K562 (cell line): ENCODE data around the gene HNRNPM. TPM values are rescaled to one million over a fixed set of nuclear protein-coding genes. Genes with fewer than 3 reads are reported as not detected.

Experiments used
- ATAC-seq: fragments of 200-7000 bp; cut with Tn5 transposase; 3 replicates; pipeline ENCODE4 v1.9.1; 2020; ENCODE audit warnings: moderate library complexity
- BruUV-seq: library from RNA; stranded (reverse); fragments of 400-500 nt; replicated peaks from 2 replicates; lab custom pipeline; 2021; lab: Mats Ljungman, UMichigan
- CTCF ChIA-PET: fragments of 300-600 bp; formaldehyde crosslinking; extraction: SDS; loops from one replicate; lab custom pipeline; 2021; ENCODE audit warnings: low intra/inter-chr PET ratio; lab: Yijun Ruan, JAX
- POLR2A ChIA-PET: fragments of 300-600, 350-650 bp; sonication (Branson Sonifier 250); formaldehyde crosslinking; extraction: SDS; loops from one replicate; lab custom pipeline; 2021; ENCODE audit warnings: antibody characterized with exemption, inconsistent platforms; lab: Yijun Ruan, JAX
- DNase-seq, 4 experiments: peaks; one replicate each; pipeline versions ENCODE4 v3.0.0 to v3.0.0-alpha.2; 2011 to 2018; ENCODE audit warnings: low spot score in 3 of 4, mixed read lengths in 3 of 4; ENCODE audit errors: extremely low read depth in 1 of 4
- FAIRE-seq: peaks from 2 replicates; lab custom pipeline; 2011; peaks lifted over from hg19 to GRCh38; lab: Jason Lieb, UNC
- H2AFZ ChIP-seq: 2 replicates; pipeline ENCODE4 v1.6.0; 2011; ENCODE audit warnings: low read depth, low read length, control low read depth, inconsistent platforms
- H3K27ac ChIP-seq: fragments of 200-600 bp; 3 replicates; pipeline ENCODE4 v1.8.0; 2011; ENCODE audit warnings: low read depth, mild to moderate bottlenecking, control low read depth, inconsistent platforms, low read length, moderate library complexity, mixed read lengths; ENCODE audit errors: extremely low read depth
- H3K27me3 ChIP-seq, 2 experiments: fragments of 300-600 bp in 1 of 2; 2 replicates in 1 of 2; 3 replicates in 1 of 2; pipeline versions ENCODE4 v1.6.0 to v1.8.0; 2011; ENCODE audit warnings: inconsistent platforms in 2 of 2, low read length in 2 of 2, mild to moderate bottlenecking in 1 of 2, mixed read lengths in 1 of 2, moderate library complexity in 1 of 2; ENCODE audit not compliant: control insufficient read depth in 2 of 2, insufficient read depth in 2 of 2
- H3K36me3 ChIP-seq: fragments of 300-600 bp; 3 replicates; pipeline ENCODE4 v1.8.0; 2011; ENCODE audit warnings: mild to moderate bottlenecking, low read length, inconsistent platforms; ENCODE audit not compliant: control insufficient read depth, insufficient read depth
- H3K4me1 ChIP-seq, 2 experiments: fragments of 200-600 bp in 1 of 2; replicated peaks in 1 of 2; 2 replicates in 1 of 2; 3 replicates in 1 of 2; pipeline versions ENCODE4 v1.5.1 to v1.8.0; 2011; ENCODE audit warnings: inconsistent platforms in 2 of 2, low read length in 2 of 2, mild to moderate bottlenecking in 1 of 2, mixed read lengths in 1 of 2, moderate library complexity in 1 of 2; ENCODE audit not compliant: control insufficient read depth in 2 of 2, insufficient read depth in 2 of 2
- H3K4me2 ChIP-seq: 2 replicates; pipeline ENCODE4 v1.6.1; 2011; ENCODE audit warnings: low read length, control low read depth, inconsistent platforms, mixed read lengths; ENCODE audit not compliant: insufficient read depth
- H3K4me3 ChIP-seq: fragments of 200-600 bp; sonication (generic), shearing (Covaris generic); 2 replicates; pipeline ENCODE4 v1.5.1; 2016; ENCODE audit warnings: control low read depth, inconsistent platforms
- H3K79me2 ChIP-seq: fragments of 200-600 bp; 3 replicates; pipeline ENCODE4 v1.8.0; 2011; ENCODE audit warnings: low read length, inconsistent platforms; ENCODE audit not compliant: control insufficient read depth, insufficient read depth
- H3K9ac ChIP-seq, 2 experiments: 2 replicates each; pipeline versions ENCODE4 v1.6.0 to v1.6.1; 2011; ENCODE audit warnings: low read depth in 2 of 2, low read length in 2 of 2, control low read depth in 1 of 2, inconsistent platforms in 1 of 2, mild to moderate bottlenecking in 1 of 2, mixed read lengths in 1 of 2; ENCODE audit not compliant: insufficient read depth in 1 of 2
- H3K9me1 ChIP-seq: one replicate; pipeline ENCODE4 v1.6.0; 2011; ENCODE audit warnings: inconsistent platforms, mild to moderate bottlenecking, low read length, moderate library complexity; ENCODE audit not compliant: control insufficient read depth, insufficient read depth
- H3K9me3 ChIP-seq: replicated peaks from 2 replicates; pipeline ENCODE4 v1.5.1; 2011; ENCODE audit warnings: low read depth, low read length, inconsistent platforms; ENCODE audit not compliant: control insufficient read depth, insufficient read depth
- H4K20me1 ChIP-seq: replicated peaks from 2 replicates; pipeline ENCODE4 v1.6.1; 2011; ENCODE audit warnings: low read length, inconsistent platforms, mixed read lengths; ENCODE audit not compliant: control insufficient read depth, insufficient read depth
- ARID3B ChIP-seq: fragments of 250-450 bp; sonication (Bioruptor Pico); IDR thresholded peaks from 2 replicates; pipeline ENCODE4 v1.4.0; 2020; ENCODE audit warnings: borderline replicate concordance
- CBFB ChIP-seq: sonication (generic); formaldehyde crosslinking; IDR thresholded peaks from 2 replicates; pipeline ENCODE4 v1.4.0; 2020; ENCODE audit warnings: mild to moderate bottlenecking, missing genetic modification reagents
- HIVEP1 ChIP-seq: fragments of 250-450 bp; sonication (Bioruptor Pico); IDR thresholded peaks from 2 replicates; pipeline ENCODE4 v1.4.0; 2020; ENCODE audit warnings: mild to moderate bottlenecking
- IFI16 ChIP-seq: fragments of 250-450 bp; sonication (Bioruptor Pico); IDR thresholded peaks from 2 replicates; pipeline ENCODE4 v2.1.2; 2022; ENCODE audit warnings: mild to moderate bottlenecking, inconsistent platforms
- LARP7 ChIP-seq: fragments of 450-650 bp; IDR thresholded peaks from 2 replicates; pipeline ENCODE4 v1.6.1; 2016
- LEF1 ChIP-seq: fragments of 450-650 bp; IDR thresholded peaks from 2 replicates; pipeline ENCODE4 v1.6.1; 2016; ENCODE audit warnings: mild to moderate bottlenecking
- PHF21A ChIP-seq: fragments of 450-650 bp; IDR thresholded peaks from 2 replicates; pipeline ENCODE4 v1.6.1; 2017; ENCODE audit warnings: low read depth, borderline replicate concordance
- RBM34 ChIP-seq: fragments of 200-400 bp; formaldehyde crosslinking; IDR thresholded peaks from 2 replicates; pipeline ENCODE4 v1.6.1; 2018; ENCODE audit warnings: low read length, borderline replicate concordance; ENCODE audit not compliant: insufficient read depth
- SIN3B ChIP-seq: fragments of 450-650 bp; IDR thresholded peaks from 2 replicates; pipeline ENCODE4 v1.6.1; 2017; ENCODE audit warnings: low read depth, mild to moderate bottlenecking, moderate library complexity
- THRB ChIP-seq: fragments of 450-650 bp; formaldehyde crosslinking; conservative IDR thresholded peaks from 2 replicates; pipeline ENCODE4 v1.4.0; 2022; ENCODE audit warnings: mild to moderate bottlenecking, missing genetic modification characterization
- U2AF2 ChIP-seq: fragments of 200-400 bp; formaldehyde crosslinking; optimal IDR thresholded peaks from 2 replicates; pipeline ENCODE3; 2017; ENCODE audit warnings: low read depth, mild to moderate bottlenecking, low read length
- ZNF589 ChIP-seq: fragments of 200-800 bp; sonication (Bioruptor generic); IDR thresholded peaks from 2 replicates; pipeline ENCODE4 v1.6.1; 2016; ENCODE audit warnings: low read depth, missing genetic modification characterization, missing compliant biosample characterization
- WGBS: fragments of 100-300 bp; shearing (Covaris generic); methylation state at CpG from one replicate; pipeline ENCODE4 v1.1.6; 2016; ENCODE audit warnings: low coverage, mixed read lengths; ENCODE audit not compliant: insufficient coverage; ENCODE audit errors: missing lambda C conversion rate; 5-methylcytosine and 5-hydroxymethylcytosine counted together
- in situ Hi-C: fragments of 300-500 bp; cut with MboI; formaldehyde crosslinking; loops from 4 replicates; pipeline ENCODE4 v1.15.0; 2018; ENCODE audit warnings: inconsistent platforms, mixed read lengths
- intact Hi-C: fragments of 100-400 bp; cut with micrococcal nuclease; formaldehyde crosslinking; loops from 2 replicates; pipeline ENCODE4 v1.14.2; 2022
- polyA plus RNA-seq, 8 experiments: library from polyadenylated mRNA; depleted of rRNA in 4 of 8; stranded (reverse) in 5 of 8; unstranded in 3 of 8; fragments of >200 nt; fragmentation: Nextera tagmentation in 2 of 8; fragmentation: Illumina TruSeq in 1 of 8; extraction: Ambion mirVana in 2 of 8; extraction: Trizol in 1 of 8; gene quantifications; 2 replicates each; pipeline versions ENCODE4 v1.2.1 to v1.2.3, GENCODE V29; 2011 to 2014; ENCODE audit warnings: inconsistent platforms in 1 of 8, missing spikeins in 1 of 8
- total RNA-seq, 7 experiments: library from RNA; depleted of rRNA in 6 of 7; stranded (reverse); fragments of >200 nt in 6 of 7; fragmentation: Illumina TruSeq in 2 of 7; extraction: Trizol in 2 of 7; gene quantifications; 2 replicates each; pipeline versions ENCODE4 v1.2.1 to v1.2.3, GENCODE V29; 2011 to 2021; ENCODE audit warnings: low replicate concordance in 1 of 7

HNRNPM gene
- total and polyA plus RNA-seq, 9 of the 15 experiments (the other 6 are each of a cell fraction or from before 2014, with no cell fraction given), result 11.1 to 340 (median 195) TPM

GRCh38 chr19:8461376-8461775, 16.6 kb downstream of the HNRNPM start:
- Histone ChIP-seq H3K36me3 (peaks cover 100% of the 10 kb centered on the region), H3K9me1 (no peaks in the 10 kb centered on the region), H4K20me1 (peaks cover 56% of the 10 kb centered on the region), H3K4me1 (no peaks in the 10 kb centered on the region; a peak in 1 of 5 replicates), H2AFZ (no peak overlapping the region), H3K4me3 (no peak overlapping the region), H3K9ac (no peak overlapping the region), H3K27ac (no peak overlapping the region), H3K9me3 (no peaks in the 10 kb centered on the region), H3K27me3 (no peaks in the 10 kb centered on the region), H3K79me2 (peaks cover 87% of the 10 kb centered on the region), H3K4me2 (no peak overlapping the region)
- TF ChIP-seq ZNF589 (no peak), IFI16 (CRISPR knock-in tag) (no peak), HIVEP1 (CRISPR knock-in tag) (no peak), LEF1 (no peak), PHF21A (no peak), THRB (CRISPR knock-in tag) (no peak), RBM34 (no peak), CBFB (CRISPR knock-in tag) (no peak), SIN3B (no peak), U2AF2 (no peak), ARID3B (no peak), LARP7 (no peak)
- in situ Hi-C loops, result no loop called here
- no TSS peak for BruUV-seq
- FAIRE-seq, result no peak
- intact Hi-C loops, result no loop called here
- no peak for ATAC-seq
- DNase-seq, result no peak
- CTCF ChIA-PET, result no interaction called here
- WGBS, result 98% methylated on average over 4 of the region's 4 CpGs
- POLR2A ChIA-PET, result interaction anchor here (1.9 kb wide), 2 partner anchors 12 to 25 kb away, joined by 5 to 11 read pairs; no protein-coding TSS in a partner anchor
